CD4-positive, alpha-beta T cell treated with Interleukin-17A for 4 hours (primary cell): ENCODE measurements around the gene LDB2.

Experiments used
- DNase-seq: peaks from one replicate; pipeline ENCODE4 v3.0.0-alpha.2; 2020; ENCODE audit warnings: mixed read lengths

LDB2 gene

GRCh38 chr4:16715482-16715881 lies 183.0 kb downstream of the LDB2 start:
- DNase-seq = no peak

- no peak for DNase-seq
These were observed 184.3 kb downstream of the LDB2 start for GRCh38 chr4:16714191-16714590.

DNA sequence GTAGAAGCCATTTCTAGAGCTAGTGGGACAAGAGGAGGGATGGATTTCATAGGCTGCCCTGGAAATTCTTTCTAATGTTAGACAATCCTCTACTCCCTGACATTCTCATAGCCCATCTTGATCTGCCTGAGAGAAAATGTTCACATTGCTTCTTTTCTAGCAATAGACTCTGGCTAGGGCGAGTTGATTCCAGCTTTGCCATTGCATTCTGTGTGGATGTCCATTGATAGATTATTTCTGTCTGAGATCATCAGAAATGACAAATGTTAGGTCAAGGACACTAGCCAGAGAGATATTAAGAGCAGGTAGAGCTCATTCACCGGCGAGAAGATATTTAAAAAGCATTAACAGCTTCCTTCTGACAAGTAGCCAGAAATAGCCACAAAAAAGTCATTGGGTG lies 184.7 kb downstream of the LDB2 start:
- no peak for DNase-seq

GRCh38 chr4:16713271-16713670 lies 185.2 kb downstream of the LDB2 start:
- no peak for DNase-seq

GRCh38 chr4:16710198-16710597 lies 188.2 kb downstream of the LDB2 start:
- DNase-seq = no peak

- DNase-seq = no peak
These were observed 190.6 kb downstream of the LDB2 start for GRCh38 chr4:16707874-16708273.

- DNase-seq = no peak
These were observed 192.2 kb downstream of the LDB2 start for GRCh38 chr4:16706251-16706650.

DNA sequence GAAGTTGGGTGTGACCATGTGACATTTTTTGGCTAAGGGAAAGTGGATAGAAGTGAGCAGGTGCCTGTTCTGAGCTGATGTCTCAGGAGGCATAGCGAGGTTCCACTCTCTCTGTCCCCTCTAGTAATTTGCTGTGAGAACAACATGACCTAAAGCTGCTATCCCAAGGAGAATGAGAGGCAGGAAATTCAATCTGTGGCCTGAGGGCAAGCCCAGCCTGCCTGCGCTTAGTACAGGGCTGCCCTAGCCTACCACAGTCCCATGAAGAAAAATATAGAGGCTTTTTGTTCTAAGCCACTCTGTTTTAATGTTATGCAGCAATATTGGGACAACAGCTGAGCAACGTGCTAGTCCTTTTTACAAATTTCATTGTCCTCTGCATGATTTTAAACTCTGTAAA lies 193.1 kb downstream of the LDB2 start:
- no peak for DNase-seq

GRCh38 chr4:16704489-16704888 lies 194.0 kb downstream of the LDB2 start:
- DNase-seq = no peak

- no peak for DNase-seq
These were observed 202.5 kb downstream of the LDB2 start for GRCh38 chr4:16695896-16696295.

DNA sequence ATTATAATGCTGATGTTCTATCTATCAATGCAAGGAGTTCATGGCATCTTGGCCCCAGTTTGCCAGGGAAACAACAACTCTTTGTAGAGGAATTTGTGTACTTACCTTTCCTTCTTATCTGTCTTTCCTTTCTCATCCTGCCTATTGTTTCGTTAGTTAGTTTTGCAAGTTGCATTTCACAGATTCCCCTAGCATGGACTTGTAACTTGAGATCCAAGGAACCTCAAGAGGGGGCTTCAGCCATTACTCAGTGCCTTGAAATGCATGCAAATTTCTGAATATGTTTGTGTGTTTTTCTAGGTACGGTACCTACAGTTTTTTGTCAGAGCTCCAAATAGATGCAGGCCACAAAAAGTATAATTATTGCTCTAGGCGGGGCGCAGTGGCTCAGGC lies 203.6 kb downstream of the LDB2 start:
- DNase-seq = no peak

GRCh38 chr4:16694173-16694883 lies 204.1 kb downstream of the LDB2 start:
- DNase-seq = no peak

DNA sequence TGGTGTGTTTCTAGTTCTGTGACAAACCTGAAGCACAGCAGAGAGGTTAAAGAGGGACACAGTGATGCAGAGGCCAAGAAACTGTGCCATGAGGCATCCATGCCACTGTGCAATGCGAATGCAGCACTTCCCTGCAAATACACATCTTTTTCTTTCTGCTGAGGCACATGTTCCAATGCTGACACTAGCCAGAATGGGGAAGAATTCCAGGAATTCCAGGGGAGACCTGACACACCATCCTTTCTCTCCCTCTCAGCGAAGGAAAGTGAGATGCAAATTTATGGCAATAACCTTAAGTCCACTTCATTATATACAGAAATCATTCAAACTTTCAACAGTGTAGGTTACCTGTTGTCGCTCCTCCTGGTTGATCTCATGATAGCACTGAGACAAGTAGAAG lies 204.8 kb downstream of the LDB2 start:
- no peak for DNase-seq

GRCh38 chr4:16692961-16693506 lies 205.4 kb downstream of the LDB2 start:
- no peak for DNase-seq

DNA sequence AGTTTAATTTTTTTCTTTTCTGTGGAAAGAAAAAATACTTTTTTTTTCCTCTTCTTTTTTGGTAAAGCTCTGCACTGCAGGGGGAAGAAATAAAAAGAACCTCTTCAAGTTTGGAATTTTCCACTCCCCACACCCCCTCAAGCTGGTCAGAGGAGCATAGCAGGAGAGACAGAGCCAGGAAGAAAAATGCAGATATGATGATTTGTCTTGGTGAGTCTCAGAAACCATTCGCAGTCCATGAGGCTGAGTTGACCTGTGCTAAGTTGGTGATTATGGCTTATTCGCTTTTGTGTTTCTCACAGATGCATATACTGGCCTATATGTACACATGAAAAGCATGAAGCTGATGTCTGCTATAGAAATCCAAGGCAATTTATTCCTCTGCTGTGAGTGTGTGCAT lies 205.9 kb downstream of the LDB2 start:
- DNase-seq = no peak

- DNase-seq = no peak
These were observed 206.4 kb downstream of the LDB2 start for GRCh38 chr4:16692046-16692445.

GRCh38 chr4:16691450-16691849 lies 207.0 kb downstream of the LDB2 start:
- no peak for DNase-seq

DNA sequence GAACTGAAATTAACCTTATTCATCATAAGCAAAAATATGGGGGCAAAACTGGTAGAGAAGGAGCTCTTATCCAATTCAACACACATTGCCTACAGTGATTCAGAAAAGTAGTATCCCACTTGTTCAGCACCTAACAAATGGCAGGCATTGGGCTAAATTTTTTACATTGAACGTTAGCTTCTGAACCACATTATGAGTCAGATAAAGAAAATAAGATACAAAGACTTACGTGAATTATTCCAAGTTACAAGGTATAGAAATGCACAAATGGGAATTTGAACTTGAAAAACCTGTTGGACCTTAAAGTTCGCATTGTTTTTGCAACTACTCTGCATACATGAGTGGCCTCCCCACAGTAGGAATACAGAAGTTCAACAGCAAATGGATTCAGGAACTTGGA lies 210.6 kb downstream of the LDB2 start:
- no peak for DNase-seq

GRCh38 chr4:16687011-16687410 lies 211.4 kb downstream of the LDB2 start:
- no peak for DNase-seq

GRCh38 chr4:16686195-16686594 lies 212.2 kb downstream of the LDB2 start:
- no peak for DNase-seq

DNA sequence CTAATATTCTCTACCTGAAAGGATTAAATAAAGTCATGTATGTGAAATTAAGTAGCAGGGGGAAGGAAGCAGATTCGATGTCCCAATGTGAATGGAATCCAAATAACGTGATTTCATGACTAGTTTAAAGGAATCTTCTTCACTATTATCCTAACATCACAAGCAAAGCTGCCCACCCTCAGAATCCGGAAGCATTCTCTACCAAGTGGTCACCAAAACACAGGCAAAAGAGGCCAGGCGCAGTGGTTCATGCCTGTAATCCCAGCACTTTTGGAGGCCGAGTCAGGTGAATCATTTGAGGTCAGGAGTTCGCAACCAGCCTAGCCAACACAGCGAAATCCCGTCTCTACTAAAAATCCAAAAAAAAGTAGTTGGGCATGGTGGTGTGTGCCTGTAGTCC lies 212.9 kb downstream of the LDB2 start:
- no peak for DNase-seq

DNA sequence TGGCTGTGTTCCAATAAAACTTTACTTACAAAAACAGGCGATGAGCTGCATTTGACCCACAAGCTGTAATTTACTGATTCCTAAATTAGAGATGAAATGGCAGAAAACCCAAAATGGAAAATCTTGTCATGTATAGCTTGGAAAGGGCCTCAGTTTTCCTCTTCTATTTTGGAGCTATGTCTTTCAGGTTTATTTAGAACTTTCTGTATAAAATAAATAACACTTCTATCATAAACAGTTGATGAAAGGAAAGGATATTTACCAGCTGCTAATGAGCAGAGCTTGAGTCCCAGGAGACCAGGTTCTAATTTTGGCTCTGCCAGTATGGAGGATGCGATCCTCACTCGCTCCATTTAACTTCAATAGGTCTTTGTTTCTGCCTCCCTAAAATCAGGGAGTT lies 213.5 kb downstream of the LDB2 start:
- DNase-seq = no peak

GRCh38 chr4:16684097-16684496 lies 214.3 kb downstream of the LDB2 start:
- DNase-seq = no peak

- DNase-seq = no peak
These were observed 215.5 kb downstream of the LDB2 start for GRCh38 chr4:16682975-16683374.
